Measurements from ENCODE around the gene ZNF738.

ZNF738 gene

GRCh38 chr19:21423057-21424041 lies 64.5 kb downstream of the ZNF738 start:
- DNase-seq (ENCODE audit: low read depth) = no peak

All from amniotic epithelial cell (primary cell).